Measurements from ENCODE around the gene ZNF514.

GRCh38 chr2:95179451-95179850 lies 19.8 kb upstream of the ZNF514 start:
- no peak for TF ChIP-seq EZH2 (IDR thresholded peaks at IDR 0.05; ENCODE audit: insufficient read depth, low read length)
- TF ChIP-seq CTCF (IDR thresholded peaks at IDR 0.05; ENCODE audit: insufficient read depth, low read depth, low read length), result no peak
